GM19467 (cell line): ENCODE data around the gene THEM4.
"Not testable (repeated sequence)": the region's sequence is repeated elsewhere in the genome, so short reads cannot be mapped to it uniquely, and the experiment has no call there.

Source experiments
- ATAC-seq: cut with Tn5 transposase; IDR thresholded peaks from one replicate; pipeline ENCODE4 v1.9.1; 2021; ENCODE audit warnings: mild to moderate bottlenecking, moderate library complexity; ENCODE audit not compliant: unreplicated experiment

THEM4 gene

GRCh38 chr1:151897991-151898431, 11.3 kb downstream of the THEM4 start:
- no peak for ATAC-seq

DNA sequence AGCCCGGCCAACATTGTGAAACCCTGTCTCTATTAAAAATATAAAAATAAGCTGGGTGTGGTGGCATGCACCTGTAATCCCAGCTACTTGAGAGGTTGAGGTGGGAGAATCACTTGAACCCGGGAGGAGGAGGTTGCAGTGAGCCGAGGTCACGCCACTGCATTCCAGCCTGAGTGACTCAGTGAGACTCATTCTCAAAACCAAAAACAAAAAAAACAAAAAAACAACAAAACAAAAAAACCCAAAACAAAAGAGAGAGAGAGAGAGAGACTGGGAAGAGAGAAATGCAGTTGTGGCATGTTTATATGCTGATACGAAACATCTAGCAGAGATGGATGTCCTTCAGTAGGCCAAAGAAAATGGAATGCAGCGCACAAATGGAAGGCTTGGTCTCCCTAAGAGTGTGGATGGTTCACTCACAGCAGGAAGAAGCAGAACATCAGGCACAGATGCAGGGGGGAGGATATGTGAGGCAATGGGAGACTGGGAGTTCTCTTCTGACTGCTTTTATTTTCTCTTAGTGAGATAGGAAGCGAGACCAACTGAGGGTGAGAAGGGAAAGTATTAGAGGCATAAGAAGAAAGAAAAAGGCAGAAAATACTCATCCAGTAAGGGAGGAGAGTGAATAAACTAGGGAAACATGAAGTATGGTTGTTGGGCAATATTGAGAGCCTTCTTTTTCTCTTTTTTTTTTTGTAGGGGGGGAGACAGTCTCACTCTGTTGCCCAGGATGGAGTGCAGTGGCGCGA, 16.0 kb downstream of the THEM4 start:
- no peak for ATAC-seq

DNA sequence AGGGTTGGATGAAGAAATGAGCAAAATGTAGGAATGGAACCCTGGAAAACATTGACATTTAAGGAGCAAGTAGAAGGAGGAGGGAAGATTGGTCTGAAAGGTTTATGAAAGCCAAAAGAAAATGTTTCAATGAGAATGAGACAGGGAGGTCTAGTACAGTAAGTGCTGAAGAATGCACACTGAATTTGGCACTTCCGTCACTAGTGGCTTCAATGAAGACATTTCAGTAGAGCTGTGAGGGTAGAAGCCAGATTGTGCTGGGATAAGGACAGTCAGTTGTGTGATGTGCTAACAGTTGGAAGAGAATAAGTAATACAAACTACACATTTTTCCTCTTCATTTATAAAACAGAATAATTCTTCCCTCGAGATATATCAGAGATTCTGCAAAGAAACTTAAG, 17.1 kb downstream of the THEM4 start:
- no peak for ATAC-seq

DNA sequence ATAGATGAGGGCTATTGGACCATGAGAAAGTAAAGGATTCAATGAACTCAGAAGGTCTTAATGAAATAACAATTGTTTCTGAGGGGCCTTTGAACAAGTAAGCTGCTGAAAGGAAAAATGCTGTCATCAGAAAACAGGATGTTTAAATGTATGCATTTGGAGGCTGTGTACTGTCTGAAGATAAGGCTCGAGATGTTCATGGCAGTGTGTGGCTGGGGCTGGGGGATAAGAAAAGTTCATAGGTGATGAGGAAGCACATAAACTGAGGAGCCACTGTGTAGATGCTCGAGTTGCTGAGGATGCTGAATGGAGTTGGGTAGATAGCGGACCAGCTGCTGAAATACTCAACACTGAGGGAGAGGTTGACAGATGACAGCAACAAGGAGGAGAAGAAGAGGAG, 17.8 kb downstream of the THEM4 start:
- ATAC-seq = no peak

DNA sequence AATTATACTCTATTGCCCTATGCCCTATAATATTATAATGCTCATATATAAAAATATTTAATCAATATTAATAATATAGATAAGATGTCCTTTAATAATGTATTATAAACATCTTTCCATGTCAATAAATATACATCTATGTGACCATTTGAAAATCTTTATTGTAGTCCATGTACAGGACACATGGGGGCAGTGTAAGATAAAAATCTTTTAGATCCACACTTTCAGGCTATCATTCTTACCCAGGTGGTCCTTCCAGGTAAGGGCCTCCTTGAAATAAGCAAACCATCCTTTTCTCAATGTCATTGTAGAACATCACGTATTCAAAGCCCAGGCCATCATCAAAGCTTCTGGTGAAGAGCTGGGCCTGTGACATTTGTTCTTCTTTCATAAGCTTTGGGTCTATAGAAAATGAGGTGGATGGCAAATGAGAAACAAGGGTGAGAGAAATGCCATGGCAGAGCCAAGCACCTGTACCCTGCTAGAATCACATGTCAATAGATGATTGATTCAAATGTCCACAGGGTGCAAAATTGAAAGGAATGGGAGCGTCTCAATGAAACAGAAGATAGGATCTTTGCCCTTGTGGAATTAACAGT, 20.2 kb downstream of the THEM4 start:
- no peak for ATAC-seq

DNA sequence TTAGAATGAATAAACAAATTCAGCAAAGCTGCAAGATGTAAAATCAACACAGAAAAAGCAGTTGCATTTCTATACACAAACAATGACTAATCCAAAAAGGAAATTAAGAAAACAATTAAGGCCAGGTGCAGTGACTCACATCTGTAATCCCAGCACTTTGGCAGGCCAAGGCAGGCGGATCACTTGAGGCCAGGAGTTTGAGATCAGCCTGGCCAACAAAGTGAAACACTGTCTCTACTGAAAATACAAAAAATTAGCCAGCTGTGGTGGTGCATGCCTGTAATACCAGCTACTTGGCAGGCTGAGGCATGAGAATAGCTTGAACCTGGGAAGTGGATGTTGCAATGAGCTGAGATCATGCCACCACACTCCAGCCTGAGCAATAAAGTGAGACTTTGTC, 22.3 kb downstream of the THEM4 start:
- ATAC-seq = no peak

- no peak for ATAC-seq
These were observed 23.8 kb downstream of the THEM4 start for GRCh38 chr1:151885479-151885878.

- not testable (repeated sequence) for ATAC-seq
These were observed 24.4 kb downstream of the THEM4 start for GRCh38 chr1:151884879-151885278.

- ATAC-seq = not testable (repeated sequence)
These were observed 24.9 kb downstream of the THEM4 start for GRCh38 chr1:151884445-151884844.

GRCh38 chr1:151883898-151884297, 25.4 kb downstream of the THEM4 start:
- not testable (repeated sequence) for ATAC-seq

- not testable (repeated sequence) for ATAC-seq
These were observed 26.4 kb downstream of the THEM4 start for GRCh38 chr1:151882918-151883317.

- ATAC-seq = no peak
These were observed 26.8 kb downstream of the THEM4 start for GRCh38 chr1:151882466-151882865.

DNA sequence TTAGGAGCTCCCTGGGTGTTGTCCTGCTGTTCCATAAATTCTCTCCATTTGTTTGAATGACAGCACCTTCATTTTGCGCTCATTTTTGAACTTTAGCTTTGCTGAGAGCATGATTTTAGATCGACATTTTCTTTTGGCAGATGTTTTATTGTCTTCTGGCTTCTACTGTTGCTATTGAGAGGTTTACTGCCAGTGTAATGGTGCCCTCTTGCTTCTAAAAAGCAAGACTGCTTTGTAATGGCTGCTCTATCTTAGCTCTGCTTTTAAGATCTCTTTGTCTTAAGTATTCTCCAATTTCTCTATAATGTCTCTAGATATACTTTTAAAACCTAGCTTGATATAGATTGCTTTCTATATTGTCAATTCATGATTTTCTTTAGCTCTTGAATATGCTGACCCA, 27.8 kb downstream of the THEM4 start:
- ATAC-seq = no peak

- ATAC-seq = no peak
These were observed 33.8 kb downstream of the THEM4 start for GRCh38 chr1:151875419-151876097.

- not testable (repeated sequence) for ATAC-seq
These were observed 36.5 kb downstream of the THEM4 start for GRCh38 chr1:151872776-151873175.

DNA sequence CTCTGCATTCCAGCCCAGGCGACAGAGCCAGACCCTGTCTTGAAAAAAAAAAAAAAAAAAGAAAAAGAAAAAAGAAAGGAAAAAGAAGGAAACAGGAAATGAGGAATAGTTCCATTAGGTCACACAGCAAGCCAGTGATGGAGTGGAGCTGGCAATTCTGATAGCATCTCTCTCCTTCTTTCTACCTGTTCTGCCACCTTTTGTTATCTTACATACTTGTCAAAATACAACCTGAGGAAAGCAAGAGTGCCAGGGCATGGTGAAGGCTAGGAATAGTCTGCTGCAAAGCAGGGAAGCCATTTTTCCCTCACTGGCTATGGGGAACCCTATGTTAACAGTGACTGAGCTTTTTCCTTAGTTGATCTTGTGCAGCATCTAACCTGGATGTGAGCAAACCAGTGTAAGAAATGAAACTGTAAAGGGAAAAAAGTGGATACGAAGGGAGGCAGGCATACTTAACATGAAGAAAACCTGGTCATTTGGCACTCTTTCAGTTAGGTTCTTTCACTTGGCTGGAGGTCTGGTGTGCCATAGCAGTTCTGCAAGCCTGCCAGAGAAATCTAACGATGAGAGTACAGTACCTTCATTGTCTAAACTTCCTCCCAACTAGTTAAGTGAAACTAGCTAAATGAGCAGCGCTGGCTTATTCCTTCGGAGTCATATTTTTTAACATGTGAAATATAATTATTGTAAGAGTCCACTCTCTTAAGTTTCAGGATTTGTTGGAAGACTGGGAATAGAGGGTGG, 37.9 kb downstream of the THEM4 start:
- ATAC-seq = no peak

GRCh38 chr1:151868486-151868885, 40.8 kb downstream of the THEM4 start:
- ATAC-seq = no peak

- ATAC-seq = no peak
These were observed 41.4 kb downstream of the THEM4 start for GRCh38 chr1:151867765-151868411.

DNA sequence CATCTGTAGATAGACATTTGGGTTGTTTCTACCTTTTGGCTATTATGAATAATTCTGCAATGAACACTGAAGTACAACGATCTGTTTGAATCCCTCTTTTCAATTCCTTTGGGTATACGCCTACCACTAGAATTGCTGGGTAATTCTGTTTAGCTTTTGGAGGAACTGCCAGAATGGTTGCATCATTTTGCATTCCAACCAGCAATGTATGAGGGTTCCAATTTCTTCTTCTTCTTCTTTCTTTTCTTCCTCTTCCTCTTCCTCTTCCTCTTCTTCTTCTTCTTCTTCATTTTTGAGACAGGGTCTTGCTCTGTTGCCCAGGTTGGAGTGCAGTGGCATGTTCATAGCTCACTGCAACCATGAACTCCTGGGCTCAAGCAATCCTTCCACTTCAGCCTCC, 42.0 kb downstream of the THEM4 start:
- no peak for ATAC-seq

- ATAC-seq = no peak
These were observed 44.9 kb downstream of the THEM4 start for GRCh38 chr1:151864411-151864810.

GRCh38 chr1:151862604-151863003, 46.7 kb downstream of the THEM4 start:
- ATAC-seq = no peak
